DOHH2 (cell line): ENCODE data around the gene CSF3.

Experiments used
- CTCF ChIP-seq: fragments of 200-600 bp; sonication (generic); IDR thresholded peaks from one replicate; pipeline ENCODE4 v1.5.1; 2014; ENCODE audit warnings: antibody characterized with exemption, mild to moderate bottlenecking, low read depth, low read length; ENCODE audit not compliant: poor library complexity, severe bottlenecking
- EZH2phosphoT487 ChIP-seq: fragments of 200-600 bp; sonication (generic); IDR thresholded peaks from 2 replicates; pipeline ENCODE4 v1.6.1; 2017; ENCODE audit warnings: borderline replicate concordance, mild to moderate bottlenecking, antibody characterized with exemption, low read length, moderate library complexity, mixed read lengths

GRCh38 chr17:39975801-39976200 lies 39.4 kb upstream of the CSF3 start:
- TF ChIP-seq CTCF: no peak
- TF ChIP-seq EZH2phosphoT487: no peak
